Inflammatory macrophage (primary cell): ENCODE measurements around the gene ACAP2.

Experiments used
- DNase-seq, 2 donors: peaks; one replicate each; pipeline ENCODE4 v3.0.0-alpha.2; 2020 to 2022

ACAP2 gene

DNA sequence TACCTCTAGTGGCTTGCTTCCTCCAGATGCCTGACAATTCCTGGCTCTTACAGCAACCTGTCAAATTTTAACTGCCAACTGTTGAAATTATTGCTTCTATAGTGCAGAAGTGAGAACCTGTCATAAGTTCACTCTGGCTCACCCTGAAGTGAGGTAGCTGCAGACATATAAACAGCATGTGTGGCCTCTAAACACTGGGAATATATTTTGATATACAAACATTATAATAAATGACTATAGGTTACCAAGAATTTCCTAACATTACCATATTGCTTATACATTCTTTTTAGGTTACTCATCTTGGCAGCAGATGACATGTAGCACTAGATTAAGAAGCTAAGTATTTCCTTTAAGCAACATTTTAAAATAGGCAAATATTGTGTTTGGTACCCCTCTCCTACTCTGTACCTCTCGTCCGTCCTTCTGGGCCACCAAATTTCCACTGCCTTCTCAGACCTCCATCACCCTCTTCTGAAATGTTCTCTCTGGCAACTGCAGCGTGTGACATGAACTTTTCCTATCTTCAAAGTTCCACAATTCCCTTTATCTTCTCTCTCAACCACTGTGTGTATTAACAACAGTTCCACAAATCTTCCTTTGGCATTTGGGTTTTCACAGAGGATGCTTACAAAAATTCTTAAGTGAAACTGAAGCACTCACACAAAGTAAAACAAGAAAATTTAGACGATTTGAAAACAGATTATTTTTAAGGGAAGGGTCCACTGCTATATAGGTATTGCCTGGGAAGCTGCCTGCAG, 156.5 kb downstream of the ACAP2 start:
- DNase-seq = no peak

DNA sequence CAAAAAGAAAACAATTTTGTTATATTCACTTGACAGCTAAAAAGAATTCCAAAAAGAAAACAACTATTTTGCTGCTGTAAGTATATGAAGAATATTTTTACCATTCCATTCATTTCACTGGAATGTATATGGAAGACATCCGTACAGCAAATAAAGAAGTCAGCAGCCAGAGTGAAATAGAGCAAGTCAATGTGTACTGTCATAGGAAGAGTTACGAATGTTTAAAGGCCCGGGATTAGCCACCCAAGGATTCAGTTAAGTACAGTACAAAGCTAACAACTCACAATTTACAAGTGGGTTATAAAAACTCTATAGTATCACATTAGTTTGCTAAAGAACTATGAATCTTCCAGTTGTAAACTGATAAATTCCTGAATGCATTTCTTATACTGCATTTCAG, 157.4 kb downstream of the ACAP2 start:
- no peak for DNase-seq

- DNase-seq = no peak
These were observed 158.0 kb downstream of the ACAP2 start for GRCh38 chr3:195284842-195285241.

DNA sequence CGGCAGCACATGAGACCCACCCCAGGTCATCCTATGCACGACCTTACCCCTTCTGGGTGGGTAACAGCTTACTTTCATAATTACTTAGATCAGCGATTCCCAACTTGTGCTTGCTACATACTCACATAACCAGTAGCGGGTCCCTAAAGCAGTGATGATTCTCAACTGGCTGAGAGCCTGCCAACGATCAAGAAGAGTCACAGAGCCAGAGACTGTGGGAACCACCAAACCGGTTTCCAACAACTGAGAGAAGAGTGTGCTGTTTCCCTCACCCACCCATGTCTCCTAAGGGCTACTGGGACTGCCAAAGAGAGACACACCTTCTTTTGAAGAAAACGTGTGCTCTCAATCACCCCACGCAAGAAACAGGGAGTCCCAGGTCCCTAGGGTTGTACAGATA, 159.9 kb downstream of the ACAP2 start:
- DNase-seq = no peak

DNA sequence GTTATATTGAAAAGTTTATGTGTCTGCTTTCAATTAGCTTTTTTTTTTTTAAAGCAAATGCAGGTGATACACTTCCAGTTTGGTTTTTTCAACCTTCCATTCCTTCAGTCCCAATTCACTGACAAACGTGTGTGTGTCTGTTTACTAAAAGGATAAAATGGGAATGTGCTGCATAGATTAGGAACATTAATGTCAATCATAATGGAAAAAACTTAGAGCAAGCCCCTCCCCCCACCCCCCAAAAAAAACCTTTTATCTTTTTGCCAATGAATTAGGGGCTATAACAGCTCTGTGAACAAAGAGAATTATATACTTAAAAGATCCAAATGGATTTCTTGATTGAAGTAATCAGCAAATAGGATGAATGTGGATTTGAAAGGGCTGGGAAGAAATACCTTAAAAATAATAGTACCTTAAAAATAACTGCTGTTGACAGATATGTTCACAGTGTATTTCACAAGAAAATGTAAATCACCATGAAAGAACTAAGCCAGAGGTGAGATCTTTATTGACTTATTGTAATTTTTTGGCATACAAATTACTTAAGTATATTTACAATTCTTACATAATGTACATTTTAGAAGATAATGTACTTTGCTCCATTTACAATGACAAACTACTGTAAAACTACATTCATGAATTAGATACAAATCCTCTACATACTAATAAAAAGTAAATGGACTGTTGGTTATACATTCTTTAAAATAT, 168.4 kb downstream of the ACAP2 start:
- DNase-seq = no peak

DNA sequence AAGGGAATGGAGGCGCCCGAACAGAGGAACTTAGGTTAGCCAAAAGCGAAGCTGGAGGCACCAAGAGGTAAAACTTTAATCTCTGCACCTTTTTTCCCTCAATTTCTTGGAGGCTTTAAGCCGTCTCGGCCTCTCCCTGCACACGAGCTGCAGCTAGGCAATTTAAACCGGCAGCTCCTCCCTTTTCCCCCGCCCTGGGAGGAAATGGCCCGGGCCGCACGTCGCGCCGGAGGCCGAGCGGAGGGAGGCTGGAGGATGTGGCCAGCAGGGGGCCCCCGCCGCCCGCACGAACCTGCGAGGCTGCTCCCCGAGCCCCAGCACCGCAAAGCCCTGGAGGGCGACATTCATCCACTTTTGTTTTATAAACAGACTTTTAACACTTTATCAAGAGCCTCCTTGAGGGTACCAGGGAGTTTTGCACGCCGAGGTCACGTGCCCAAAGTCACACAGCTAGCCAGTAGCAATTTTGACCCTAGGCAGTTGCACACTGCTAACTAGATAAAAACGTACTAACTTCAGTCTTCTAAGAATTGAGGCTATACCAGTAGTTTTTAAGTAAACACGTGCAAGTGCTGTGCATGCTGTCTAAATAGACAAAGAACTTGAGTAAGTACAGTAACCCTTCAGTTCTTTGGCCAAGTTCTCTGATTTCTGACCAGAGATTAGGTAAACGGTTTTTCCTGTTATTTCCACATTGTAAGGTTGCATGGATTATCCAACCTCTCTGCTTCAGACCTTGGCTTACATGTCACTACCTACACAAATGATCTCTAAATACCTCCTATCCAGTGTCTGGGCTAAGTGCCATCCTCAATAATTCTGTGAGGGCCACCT, 171.2 kb downstream of the ACAP2 start:
- peak; percentile 81 to 85 for DNase-seq

DNA sequence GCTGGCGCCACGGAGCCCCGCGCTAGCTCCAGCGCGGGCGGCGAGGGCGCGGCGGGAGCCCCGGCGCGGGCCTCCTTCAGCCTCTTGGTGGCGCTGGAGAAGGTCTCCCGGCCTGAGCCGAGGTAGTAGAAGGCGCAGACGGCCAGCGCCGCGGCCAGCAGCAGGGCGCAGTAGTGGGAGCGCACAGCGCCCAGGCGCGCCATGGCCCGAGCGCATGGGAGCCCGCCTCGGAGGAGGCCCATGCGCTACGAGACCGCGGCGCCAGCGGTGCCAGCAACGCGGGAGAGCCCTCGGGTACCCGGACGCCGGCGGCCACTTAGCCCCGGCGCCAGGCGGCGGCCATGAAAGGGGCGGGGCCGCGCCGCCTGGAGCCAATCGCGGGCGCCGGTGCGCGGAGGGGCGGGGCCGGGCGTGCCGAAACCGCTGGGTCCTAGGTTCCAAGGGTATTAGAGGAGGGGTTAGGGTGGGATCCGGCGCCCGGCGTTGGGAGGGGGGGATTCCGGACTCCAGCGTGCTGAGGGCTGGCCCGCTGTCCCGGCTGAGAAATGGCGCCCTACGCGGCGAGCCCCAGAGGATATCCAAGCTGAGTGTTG, 171.9 kb downstream of the ACAP2 start, which contains the start of gene XXYLT1:
Gene XXYLT1 (minus strand): TSS at position 343 of the 593 bp plus-strand sequence. CDS start 101 bp downstream, at position 242.
- peak; percentile 78 to 89 for DNase-seq

- DNase-seq = peak in 1 of 2 donors; percentile 10
These were observed 172.6 kb downstream of the ACAP2 start for GRCh38 chr3:195270079-195270816.

GRCh38 chr3:195269375-195270078, 173.3 kb downstream of the ACAP2 start:
- DNase-seq = peak; percentile 58 to 60

DNA sequence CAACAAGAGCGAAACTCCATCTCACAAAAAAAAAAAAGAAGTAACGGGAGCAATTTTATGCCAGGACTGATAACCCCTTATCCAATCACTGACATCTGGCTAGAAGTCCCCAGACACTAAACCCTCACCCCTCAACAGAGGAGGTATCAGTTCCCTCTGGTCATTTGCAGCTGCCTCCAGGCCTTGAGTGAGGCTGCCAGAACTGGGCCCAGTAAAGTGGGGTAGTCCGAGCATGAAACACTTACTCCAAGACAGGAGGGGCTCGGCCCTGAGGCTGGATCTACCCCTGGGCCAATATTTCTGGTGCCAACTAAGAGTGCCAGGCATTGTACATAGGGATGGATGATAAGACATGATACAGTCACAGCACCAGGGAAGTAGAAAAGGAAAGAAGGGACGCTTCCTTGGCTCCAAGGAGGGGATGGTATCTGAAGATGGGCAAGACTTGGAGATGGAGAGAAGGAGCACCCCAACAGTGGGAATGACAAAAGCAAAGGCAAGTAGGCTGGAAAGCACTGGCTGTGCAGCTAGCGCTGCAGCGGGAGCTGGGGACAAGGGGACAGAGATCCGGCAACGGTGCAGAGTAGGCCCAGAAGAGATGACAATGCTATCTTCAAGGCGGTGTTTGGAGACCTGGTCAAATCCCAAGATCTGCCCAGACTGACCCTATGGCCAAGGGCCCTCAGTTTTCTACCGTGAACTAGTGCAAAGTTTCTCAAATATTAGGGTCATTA, 174.1 kb downstream of the ACAP2 start:
- no peak for DNase-seq

DNA sequence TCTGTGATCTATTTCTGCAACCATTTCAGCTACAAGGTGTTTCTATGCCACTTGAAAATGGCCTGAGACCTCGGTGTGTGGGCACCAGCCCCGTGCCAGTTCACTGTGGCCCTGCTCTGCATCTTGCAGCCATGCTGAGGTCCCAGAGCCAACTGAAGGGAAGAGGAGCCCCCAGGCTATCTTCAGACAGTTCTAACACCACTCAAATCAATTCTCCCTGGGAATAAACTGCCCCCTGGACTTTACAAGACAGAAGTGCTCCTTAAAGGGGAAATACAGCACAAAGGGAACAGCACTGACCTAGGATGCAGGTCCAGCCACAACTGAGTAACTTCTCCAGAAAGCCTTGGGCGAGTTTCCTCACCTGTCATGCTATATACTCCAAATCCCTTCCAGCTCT, 175.7 kb downstream of the ACAP2 start:
- DNase-seq = no peak

DNA sequence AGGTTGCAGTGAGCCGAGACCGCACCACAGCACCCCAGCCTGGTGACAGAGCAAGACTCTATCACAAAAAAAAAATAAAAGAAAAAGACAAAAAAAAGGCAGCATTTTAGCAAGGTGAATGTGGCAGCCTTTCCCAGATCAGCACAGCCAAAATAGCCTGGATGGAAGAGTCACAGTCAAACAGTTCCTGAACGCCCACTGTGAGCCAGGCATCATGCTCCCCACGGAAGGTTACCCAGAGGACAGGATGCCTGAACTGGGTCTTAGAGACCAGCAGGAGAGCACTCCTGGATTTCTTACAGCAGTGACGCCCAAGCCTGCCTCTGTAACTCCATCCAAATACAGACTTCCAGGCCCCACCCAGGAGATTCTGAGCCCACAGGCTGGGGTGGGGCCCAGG, 176.4 kb downstream of the ACAP2 start:
- no peak for DNase-seq

GRCh38 chr3:195265363-195265976, 177.3 kb downstream of the ACAP2 start:
- no peak for DNase-seq

DNA sequence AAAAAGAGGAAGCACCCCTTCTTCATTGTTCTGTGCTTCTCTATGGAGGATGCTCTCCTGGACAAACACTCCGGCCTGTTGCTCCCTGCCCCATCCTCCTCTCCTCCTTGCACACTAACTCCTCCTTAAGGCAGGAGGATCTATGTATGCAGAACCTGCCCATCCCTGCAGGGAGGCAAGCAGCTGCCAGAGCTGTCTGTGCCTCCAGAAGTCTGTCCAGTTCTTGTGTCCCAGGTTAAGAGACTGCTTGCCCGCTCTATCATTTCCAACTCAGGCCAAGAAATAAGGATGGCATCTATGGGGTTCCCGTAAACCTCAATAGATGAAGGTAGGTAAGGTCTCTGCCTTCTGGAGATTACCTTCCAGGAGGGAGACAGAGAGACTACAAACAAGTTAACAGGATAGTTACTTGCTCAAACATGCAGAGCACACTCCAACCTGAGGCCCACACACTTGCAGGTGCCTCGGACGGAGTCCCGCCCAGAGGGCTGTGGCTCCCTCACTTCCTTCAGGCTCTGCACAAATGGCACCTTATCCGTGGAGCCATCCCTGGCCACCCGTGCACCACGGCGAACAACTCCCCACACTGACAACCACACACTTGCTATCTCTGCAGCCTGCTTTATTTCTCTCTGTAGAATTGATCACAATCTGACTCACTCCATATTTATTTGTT, 178.8 kb downstream of the ACAP2 start:
- no peak for DNase-seq

- peak; percentile 24 to 44 for DNase-seq
These were observed 179.5 kb downstream of the ACAP2 start for GRCh38 chr3:195263193-195263924.

DNA sequence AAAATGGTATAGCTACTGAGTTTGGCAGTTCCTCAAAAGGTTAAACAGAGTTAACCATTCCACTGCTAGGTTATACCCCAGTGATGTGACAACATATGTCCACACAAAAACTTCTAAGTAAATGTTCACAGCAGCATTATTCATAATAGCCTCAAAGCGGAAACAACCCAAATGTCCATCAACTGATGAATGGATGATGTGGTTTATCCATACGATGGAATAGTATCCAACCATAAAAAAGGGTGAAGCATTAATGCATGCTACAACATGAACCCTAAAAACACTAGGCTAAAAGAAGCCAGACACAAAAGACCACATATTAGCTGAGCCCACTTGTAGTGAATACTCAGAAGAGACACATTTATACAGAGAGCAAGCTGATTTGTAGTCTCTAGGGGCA, 180.9 kb downstream of the ACAP2 start:
- no peak for DNase-seq

GRCh38 chr3:195260280-195260905, 182.4 kb downstream of the ACAP2 start:
- DNase-seq = peak; percentile 71 to 80
